WERI-Rb-1 (cell line): Measurements from ENCODE around the gene SMIM41.

ENCODE experiments used
- DNase-seq: peaks from one replicate; pipeline ENCODE4 v3.0.0-alpha.2; 2020
- H3K27ac ChIP-seq: fragments of 250-450 bp; sonication (Bioruptor Pico); 2 replicates; pipeline ENCODE4 v1.5.1; 2020; ENCODE audit warnings: mild to moderate bottlenecking, moderate library complexity
- H3K27me3 ChIP-seq: fragments of 250-450 bp; sonication (Bioruptor Pico); 2 replicates; pipeline ENCODE4 v1.5.1; 2021; ENCODE audit warnings: mild to moderate bottlenecking, low read depth, moderate library complexity; ENCODE audit not compliant: insufficient read depth, severe bottlenecking
- H3K36me3 ChIP-seq: fragments of 250-450 bp; sonication (Bioruptor Pico); 2 replicates; pipeline ENCODE4 v1.5.1; 2020; ENCODE audit warnings: mild to moderate bottlenecking, moderate library complexity
- H3K4me3 ChIP-seq: 2 replicates; pipeline ENCODE4 v1.5.1; 2011; ENCODE audit warnings: low read depth, mild to moderate bottlenecking, control low read depth, low read length
- H3K9me3 ChIP-seq: fragments of 250-450 bp; sonication (Bioruptor Pico); 2 replicates; pipeline ENCODE4 v1.5.1; 2021; ENCODE audit warnings: mild to moderate bottlenecking, moderate library complexity; ENCODE audit not compliant: severe bottlenecking
- CTCF ChIP-seq: IDR thresholded peaks from 2 replicates; pipeline ENCODE4 v1.5.1; 2011; ENCODE audit warnings: low read depth, mild to moderate bottlenecking, control low read depth, inconsistent platforms, low read length

The SMIM41 gene

DNA sequence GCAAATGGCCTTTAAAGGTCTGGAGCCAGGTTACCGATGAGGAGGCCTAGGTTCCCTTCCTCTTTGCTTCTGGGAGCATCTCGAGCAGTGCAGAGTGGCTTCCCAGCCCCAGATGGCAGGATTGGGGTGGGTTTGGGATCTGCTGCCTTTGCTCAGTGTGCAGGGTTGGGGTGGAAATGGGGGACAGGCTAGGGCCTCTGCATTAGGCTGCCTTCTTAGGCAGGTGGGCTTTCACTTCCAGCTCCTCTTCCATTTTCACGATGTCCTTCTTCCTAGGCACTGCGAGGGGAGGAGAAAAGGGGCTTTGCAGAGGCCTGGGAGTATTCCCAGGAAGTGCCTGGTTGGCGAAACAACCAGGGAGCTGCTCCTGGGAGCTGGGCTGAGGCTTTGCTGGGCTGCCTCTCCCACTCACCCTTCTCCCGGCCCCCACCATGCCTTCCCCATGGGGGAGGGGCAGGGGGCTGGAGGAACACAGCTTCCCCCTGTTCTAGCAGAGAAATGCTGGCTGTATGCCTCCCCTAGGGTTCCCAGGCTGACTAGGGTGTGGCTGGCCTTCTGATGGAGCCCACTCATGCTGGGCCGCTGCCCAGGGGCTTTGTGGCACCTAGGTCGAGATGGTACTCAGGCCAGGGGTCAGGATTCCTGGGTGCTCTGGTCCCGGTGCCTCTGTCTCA, 25.8 kb upstream of the SMIM41 start:
- H3K27ac ChIP-seq, result no peak overlapping the region
- no peaks in the 10 kb centered on the region for H3K27me3 ChIP-seq
- H3K36me3 ChIP-seq, result peaks cover 31% of the 10 kb centered on the region
- H3K4me3 ChIP-seq, result no peak overlapping the region
- no peak for TF ChIP-seq CTCF
- no peak for DNase-seq
- no peaks in the 10 kb centered on the region for H3K9me3 ChIP-seq

DNA sequence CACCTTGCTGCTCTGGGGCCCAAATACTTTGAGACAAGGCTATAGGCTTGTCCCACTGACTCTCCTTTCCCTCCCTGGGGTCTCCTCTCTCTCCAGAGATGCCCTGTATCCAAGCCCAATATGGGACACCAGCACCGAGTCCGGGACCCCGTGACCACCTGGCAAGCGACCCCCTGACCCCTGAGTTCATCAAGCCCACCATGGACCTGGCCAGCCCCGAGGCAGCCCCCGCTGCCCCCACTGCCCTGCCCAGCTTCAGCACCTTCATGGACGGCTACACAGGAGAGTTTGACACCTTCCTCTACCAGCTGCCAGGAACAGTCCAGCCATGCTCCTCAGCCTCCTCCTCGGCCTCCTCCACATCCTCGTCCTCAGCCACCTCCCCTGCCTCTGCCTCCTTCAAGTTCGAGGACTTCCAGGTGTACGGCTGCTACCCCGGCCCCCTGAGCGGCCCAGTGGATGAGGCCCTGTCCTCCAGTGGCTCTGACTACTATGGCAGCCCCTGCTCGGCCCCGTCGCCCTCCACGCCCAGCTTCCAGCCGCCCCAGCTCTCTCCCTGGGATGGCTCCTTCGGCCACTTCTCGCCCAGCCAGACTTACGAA, 25.2 kb upstream of the SMIM41 start:
- Histone ChIP-seq H3K4me3 (no peak overlapping the region), H3K36me3 (peaks cover 35% of the 10 kb centered on the region), H3K27ac (no peak overlapping the region), H3K9me3 (no peaks in the 10 kb centered on the region), H3K27me3 (no peaks in the 10 kb centered on the region)
- no peak for TF ChIP-seq CTCF
- no peak for DNase-seq

DNA sequence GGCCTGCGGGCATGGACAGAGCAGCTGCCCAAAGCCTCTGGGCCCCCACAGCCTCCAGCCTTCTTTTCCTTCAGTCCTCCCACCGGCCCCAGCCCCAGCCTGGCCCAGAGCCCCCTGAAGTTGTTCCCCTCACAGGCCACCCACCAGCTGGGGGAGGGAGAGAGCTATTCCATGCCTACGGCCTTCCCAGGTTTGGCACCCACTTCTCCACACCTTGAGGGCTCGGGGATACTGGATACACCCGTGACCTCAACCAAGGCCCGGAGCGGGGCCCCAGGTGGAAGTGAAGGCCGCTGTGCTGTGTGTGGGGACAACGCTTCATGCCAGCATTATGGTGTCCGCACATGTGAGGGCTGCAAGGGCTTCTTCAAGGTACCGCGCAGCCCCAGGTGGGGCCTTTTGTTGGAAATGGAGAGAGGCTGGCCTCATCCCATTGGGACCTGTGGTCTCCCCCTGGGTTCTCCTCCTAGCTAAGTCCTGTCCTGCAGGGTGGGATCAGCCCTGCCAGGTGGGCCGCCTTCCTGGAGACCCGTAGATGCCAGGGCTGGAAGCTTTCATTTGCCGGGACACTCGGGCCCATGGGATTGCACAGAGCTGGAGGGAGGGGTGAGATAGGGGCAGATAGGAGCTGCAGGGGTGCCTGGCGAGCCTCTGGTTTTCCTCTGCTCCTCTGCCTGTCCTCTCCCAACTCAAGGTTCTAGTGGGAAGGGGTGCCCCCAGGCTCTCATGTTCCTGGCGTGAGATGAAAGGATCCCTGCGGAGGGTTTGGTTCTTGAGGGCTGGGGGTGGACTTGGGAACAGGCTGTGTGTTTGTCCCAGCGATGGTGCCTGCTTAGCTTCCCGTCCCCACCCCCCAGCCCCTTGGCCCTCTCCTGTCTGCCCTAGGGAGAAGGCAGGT, 24.4 kb upstream of the SMIM41 start:
- no peak overlapping the region for H3K4me3 ChIP-seq
- DNase-seq, result no peak
- H3K27me3 ChIP-seq, result no peaks in the 10 kb centered on the region
- no peaks in the 10 kb centered on the region for H3K9me3 ChIP-seq
- H3K36me3 ChIP-seq, result peaks cover 38% of the 10 kb centered on the region
- TF ChIP-seq CTCF, result no peak
- H3K27ac ChIP-seq, result no peak overlapping the region

- no peak overlapping the region for H3K4me3 ChIP-seq
- TF ChIP-seq CTCF, result no peak
- DNase-seq, result no peak
Measured at GRCh38 chr12:52055731-52056711, 23.5 kb upstream of the SMIM41 start.

More at GRCh38 chr12:52055731-52056711, 23.5 kb upstream of the SMIM41 start:
- no peaks in the 10 kb centered on the region for H3K27me3 ChIP-seq
- no peak overlapping the region for H3K27ac ChIP-seq
- H3K9me3 ChIP-seq, result no peaks in the 10 kb centered on the region
- H3K36me3 ChIP-seq, result peaks cover 38% of the 10 kb centered on the region
